ENCODE results near the gene TUBB.
"Not testable (repeated sequence)": the region's sequence is repeated elsewhere in the genome, so short reads cannot be mapped to it uniquely, and the experiment has no call there.

The TUBB gene

DNA sequence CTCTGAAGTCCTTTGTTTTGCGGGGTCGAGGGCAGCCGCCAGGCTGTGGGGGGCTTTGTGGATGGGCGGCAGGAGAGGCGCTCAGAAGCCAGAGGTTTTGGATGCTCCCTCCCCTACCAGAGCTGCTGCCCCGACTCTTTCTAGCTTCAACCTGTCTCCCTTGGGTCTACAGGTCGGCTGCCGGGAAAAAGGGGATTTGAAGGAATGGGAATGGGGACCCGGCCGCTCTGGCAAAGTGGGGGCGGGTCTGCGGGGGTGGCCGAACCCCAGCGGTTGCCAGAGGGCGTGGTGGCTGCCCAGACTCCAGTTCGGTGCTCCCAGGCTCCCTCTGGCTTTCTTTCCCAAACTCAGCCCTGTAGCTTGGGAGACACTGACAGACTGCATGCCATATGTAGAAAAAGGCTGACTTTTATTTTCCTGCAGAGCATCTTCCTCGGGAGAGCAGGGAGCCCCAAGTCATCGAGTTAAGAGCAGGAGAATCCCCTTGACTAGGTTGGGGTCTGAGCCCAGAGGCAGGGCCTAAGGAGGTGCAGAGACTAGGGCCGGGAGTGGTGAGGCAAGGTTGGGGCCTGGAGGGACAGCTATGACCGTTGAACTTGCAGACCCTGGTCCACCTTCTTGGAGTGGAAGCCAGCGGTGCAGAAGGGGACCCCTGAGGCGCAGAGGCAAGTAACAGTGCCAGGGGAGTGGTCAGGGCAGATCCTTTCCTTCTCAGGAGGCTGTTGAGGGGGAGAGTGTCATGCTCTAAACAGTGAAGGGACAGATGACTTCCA, 32.3 kb upstream of the TUBB start:
- DNase-seq (ENCODE audit: low read depth): no peak

DNA sequence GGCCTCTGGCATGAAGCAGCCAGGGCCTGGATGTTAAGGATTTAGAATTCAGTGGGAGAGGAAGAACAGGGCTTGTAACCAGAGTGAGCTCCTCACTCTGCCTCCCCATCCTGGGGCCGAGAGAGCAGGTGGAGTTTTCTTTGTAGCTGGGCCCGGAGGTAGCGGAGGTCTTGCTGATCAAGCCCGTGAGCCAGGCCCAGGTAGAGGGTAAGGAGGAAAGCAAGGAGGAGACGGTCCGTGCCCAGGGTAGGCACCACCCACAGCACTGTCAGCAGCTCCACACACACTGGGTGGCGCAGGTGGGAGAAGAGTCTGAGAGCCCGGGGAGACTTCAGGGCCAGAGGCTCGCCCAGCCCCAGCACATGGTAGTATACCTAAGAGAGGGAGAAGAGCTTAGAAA, 31.6 kb upstream of the TUBB start:
- no peak for DNase-seq (ENCODE audit: low read depth)

DNA sequence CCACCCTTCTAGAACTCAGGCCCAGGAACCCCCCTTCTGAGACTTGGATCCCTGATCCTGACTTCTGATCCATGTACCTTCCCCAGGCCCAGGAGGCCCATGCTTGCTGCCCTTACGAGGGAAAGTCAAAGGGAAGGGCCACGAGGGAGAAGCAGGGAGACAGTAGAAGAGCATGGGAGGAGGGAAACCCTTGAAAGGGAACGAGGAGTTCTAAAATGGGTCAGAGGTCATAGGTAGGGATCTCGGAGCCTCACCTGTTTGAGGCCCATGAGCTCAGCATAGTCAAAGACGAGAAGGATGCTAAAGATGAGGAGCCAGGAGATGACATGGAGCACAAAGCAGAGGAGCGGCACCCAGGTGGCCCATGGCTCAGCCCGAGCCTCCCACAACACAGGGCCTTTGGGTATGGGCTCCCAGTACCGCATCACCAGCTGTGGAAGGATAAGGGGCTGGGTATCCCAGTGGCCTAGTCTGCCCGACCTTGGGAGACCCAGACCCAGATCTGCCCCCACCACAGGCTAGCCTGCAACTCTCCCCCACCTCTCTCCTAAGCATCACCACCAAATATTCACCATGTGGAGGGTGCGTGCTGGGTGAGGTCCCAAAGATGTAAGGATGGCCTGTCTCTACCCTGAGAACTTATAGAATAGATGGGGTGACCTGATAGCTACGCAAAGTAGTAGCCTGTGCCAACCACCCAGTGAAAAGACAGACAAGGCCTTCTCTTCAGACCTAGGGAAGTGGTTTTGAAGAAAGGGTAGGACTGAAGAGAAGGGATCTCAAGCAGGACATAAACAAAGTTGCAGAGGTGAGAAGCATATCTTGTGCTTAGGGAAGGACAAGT, 30.9 kb upstream of the TUBB start:
- DNase-seq (ENCODE audit: low read depth): no peak

DNA sequence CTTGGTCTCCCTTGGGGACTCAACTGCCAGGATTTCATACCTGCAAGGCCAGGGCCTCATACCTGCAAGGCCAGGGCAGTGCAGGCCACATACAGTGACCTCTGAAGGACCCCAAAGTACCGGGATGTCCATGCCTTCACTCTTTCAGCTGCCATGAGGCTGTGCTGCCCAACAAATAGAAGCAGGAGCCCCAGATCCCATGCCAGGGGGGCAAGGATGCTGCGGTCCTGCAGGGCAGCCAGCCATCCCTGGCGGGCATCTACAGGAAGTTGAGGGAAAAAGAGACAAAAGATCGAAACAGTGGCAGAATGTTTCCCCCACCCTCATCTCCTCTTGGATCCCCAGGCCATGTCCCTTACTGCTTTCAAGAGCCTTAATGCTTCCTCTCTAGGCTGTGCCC, 30.2 kb upstream of the TUBB start:
- DNase-seq (ENCODE audit: low read depth): no peak

DNA sequence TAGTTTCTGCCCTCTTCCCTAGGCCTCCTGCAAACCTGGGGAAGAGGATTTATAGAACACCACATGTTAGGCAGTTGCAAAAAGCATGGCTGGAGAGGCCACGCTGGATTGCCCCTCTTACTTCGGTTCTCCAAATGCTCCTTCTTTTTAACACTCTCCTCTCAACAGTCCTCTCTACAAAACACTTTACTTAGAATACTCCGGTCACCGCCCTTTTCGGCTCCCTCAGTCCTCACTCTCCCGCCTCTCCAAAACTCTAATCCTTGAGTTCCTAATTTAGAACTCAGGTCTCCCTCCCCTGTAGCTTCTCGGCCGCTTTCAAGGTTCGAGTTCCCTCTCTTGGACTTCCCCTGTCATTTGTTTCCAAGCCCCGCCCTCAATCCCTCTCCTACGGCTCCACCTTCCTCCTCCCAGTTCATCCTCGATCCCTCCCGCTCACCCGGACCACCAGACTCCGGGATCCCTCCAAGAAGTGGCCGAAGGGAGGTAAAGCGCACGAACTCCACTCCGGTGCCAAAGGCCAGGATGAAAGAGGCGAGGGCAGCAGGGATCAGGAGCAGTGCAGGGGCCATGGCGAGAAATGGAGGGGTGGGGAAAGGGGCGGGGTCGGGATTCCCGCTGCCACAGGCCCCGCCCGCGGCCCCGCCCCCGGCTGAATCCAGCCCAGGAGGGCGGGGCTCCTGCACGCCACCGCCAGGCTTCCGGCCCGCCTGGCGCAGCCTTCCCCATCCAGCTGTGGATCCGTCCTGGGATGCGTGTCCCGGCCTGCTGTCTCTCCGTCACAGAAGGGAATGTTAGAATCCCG, 29.5 kb upstream of the TUBB start, which contains the start of gene NRM:
TSS of gene NRM (minus strand) at position 582 of the 805 bp plus-strand sequence. CDS start at position 572, 10 bp downstream.
- peak; percentile 69 for DNase-seq (ENCODE audit: low read depth)

DNA sequence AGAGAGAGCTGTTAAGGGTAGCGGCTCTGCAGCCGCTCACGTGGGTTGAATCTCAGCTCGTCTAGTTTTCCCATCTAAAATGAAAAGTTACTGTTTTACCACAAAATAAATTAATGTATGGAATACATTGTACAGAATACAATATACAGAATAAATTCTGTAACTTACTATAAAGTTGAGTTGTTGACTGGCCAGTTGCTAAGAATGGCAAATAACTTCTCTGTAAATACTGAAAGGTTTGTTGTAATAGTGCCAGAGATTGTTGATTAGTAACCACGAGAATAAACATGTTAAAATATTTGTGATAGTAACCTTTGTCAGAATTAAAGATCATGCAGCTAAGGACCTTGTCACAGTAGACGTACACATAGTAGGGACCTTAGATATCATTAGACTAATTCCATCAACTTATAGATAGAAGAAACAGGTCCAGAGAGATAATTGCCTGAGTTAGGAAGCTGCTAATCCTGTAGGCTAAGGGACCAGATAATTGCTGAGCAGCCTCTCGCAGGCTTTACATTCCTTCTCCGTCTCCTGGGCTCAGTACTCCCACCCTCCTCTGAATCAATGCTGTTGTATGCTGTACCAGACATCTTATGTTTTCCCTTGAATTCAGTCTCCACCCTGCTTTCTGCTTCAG, 28.8 kb upstream of the TUBB start:
- no peak for DNase-seq (ENCODE audit: low read depth)

DNA sequence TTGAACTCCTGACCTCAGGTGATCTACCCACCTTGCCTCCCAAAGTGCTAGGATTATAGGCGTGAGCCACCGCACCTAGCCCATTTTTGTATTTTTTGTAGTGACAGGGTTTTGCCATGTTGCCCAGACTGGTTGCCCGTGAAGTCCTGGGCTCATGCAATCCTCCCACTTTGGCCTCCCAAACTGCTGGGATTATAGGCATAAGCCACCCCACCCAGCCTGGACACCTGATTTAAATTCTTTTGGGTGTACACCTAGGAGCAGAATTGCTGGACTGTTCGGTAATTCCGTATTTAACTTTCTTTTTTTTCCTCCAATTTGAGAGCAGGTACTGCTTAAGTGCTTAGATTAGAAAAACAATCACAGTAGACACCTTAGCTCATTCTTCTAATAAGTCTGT, 23.7 kb upstream of the TUBB start:
- DNase-seq (ENCODE audit: low read depth): no peak

DNA sequence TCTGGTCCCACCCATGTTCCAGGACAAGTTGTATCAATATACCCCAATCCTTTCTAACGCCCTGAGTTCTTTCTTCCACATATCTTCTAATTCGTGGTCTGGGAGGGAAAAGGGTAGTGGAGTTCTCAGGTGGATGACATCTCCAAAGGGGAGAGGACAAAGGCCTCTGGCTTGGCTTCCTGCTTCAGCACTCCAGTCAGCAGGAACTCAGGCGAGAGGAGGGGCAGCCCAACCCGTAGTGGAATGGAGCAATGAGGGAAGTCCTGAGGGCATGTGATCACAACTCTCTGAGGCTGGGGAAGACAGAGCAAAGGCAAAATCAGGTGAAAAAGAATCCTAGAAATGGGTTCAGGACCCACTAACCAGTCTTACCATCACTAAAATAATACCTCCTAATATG, 19.8 kb upstream of the TUBB start:
- DNase-seq (ENCODE audit: low read depth): no peak

DNA sequence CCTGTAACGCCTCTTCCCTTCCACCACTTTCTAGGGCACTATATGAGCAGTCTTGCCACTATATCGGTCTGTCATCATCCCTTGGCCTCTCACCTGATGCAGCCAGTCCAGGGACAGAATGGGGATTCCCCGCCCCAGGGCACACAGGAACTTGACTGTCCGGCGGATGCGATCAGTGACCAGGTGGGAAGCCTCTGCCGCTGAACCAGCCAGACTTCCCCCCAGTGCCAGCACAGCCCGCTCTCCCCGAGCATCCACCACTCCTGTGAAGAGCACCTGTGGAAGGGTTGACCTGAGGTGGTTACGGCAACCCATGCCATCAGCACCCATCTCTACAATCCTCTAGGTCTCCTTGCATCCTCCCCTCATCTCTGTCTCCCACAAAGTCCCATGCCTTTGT, 17.1 kb upstream of the TUBB start:
- DNase-seq (ENCODE audit: low read depth): no peak

DNA sequence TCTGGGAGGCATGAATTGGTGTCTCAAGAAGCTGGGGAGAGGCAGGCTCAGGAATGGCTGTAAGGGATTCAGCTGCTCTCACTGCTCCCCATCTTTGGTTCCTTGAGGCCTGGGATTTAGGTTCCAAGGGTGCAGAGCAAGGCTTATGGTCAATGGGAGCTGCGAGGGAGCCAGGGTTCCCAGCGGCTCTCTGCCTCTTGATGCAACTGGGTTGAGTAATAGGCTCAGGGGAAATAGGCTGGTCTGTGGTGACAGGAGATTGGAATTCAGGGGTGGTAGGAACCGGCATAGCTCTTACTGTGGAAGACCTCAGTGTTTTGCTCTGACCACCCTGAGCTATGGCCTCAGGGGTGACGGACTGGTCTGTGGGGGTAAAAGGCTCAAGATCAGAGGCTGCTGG, 16.3 kb upstream of the TUBB start:
- DNase-seq (ENCODE audit: low read depth): no peak

DNA sequence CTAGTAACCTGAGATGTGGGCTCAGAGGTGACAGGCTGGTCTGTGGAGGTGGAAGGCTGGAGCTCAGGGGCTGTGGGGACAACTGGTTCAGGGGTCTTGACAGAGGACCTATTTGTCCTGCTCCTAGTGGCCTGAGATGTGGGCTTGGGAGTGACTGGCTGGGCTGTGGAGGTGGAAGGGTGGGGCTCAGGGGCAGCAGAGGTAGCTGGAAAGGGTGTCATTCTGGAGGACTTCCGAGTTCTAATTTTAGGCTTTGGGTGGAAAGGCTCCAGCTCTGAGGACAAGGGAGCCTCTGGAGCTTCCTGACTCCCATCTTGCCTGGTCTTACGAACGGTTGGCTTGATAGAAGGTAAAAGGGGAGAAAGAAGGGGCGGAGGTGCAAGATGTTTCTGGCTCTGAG, 14.5 kb upstream of the TUBB start:
- no peak for DNase-seq (ENCODE audit: low read depth)

DNA sequence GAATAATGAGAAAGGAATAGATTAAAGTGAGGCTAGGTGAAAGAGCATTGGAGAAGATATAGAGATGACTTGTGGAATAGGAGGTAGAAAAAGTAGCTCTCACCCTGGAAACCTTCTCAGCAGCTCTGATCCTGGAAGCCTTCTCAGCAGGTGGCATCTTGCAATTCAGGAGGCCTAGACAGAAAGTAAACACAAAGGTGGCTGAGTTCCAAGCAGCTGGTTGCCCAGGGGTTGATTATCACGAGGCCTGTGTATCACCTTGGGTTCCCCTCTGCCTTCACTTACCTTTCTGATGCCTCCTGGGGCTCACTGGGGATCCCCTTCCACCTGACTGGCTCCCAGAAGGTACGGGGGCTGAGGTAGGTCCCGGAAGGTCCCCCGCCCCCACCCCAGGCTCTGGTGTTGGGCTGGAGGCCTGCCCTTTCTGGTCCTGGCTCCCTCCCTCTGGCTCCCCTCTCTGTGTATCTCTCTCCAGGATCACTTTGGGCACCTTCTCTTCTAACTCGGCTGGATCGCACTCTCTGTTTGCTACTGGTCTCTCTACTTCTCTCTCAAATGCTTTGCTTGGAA, 12.8 kb upstream of the TUBB start:
- DNase-seq (ENCODE audit: low read depth): no peak

DNA sequence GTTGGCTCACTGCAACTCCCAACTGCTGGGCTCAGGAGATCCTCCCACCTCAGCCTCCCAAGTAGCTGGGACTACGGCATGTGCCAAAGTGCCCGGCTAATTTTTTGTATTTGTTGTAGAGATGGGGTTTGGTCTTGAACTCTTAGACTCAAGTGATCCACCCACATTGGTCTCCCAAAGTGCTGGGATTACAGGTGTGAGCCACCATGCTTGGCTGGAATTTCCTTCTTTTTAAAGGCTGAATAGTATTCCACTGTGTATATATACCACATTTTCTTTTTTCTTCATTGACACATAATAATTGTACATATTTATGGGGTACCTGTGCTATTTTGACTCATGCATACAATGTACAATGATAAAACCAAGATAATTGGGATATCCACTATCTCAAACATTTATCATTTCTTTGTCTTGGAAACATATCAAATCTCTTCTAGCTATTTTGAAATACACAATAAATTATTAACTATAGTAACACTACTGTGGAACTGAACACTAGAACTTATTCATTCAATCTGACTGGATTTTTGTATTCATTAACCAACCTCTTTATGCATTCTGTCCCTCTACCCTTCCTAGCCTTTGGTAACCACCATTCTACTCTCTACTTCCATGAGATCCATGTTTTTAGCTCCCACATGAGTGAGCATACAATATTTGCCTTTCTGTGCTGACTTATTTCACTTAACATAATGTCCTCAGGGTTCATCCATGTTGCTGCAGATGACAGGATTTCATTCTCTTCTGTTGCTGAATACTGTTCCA, 10.9 kb upstream of the TUBB start:
- DNase-seq (ENCODE audit: low read depth): no peak

DNA sequence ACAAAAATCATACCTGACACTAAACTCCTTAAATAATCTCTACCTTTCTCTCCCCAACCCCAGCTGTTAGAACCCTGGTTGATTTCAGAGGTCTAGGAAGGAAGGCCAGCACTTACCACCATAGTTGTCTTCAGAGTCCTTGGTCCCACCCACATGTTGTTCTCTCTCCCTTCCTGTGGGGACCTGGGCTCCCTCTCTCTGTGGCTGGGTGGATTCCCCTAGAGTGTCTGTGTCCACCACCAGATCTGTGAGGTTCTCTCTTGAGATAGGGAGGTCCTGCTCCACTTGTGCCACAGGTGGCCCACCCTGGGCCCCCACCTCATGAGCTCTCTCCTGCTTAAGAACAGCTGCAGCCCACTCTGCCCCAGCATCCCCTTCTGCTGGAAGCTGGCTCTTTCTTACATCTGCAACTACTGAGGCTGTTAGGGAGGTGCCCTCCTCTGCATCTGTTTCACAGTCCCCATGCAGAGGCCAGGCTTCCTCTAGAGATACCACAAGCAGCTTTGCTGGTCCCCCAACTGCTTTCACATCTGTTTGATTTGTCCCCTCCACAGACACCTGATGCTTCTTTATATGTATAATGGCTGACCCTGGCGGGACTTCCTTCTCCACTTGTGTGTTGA, 8.3 kb upstream of the TUBB start:
- no peak for DNase-seq (ENCODE audit: low read depth)

DNA sequence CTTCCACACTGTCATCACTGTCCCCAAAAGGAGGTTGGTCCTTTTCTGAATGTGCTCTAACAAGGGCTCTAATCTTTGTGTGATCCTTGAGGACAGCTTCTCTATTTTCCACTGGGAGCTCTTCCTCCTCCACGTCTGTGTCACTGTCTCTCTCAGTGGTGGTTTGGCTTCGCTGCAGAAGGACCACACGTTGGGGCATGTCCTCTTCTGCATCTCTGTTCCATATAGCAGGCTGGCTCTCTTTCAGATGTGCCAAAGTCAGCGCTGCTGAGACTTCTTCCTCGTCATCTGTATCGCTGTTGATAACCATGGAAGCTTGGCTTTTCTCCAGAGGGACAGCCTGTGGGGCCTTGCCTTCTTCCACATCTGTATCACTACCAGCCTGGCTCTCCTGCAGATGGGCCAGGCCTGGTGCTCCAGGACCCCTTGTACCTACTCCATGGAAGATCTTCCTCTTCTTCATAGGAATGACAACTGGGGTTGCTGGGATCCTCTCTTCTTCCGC, 7.7 kb upstream of the TUBB start:
- DNase-seq (ENCODE audit: low read depth): no peak

DNA sequence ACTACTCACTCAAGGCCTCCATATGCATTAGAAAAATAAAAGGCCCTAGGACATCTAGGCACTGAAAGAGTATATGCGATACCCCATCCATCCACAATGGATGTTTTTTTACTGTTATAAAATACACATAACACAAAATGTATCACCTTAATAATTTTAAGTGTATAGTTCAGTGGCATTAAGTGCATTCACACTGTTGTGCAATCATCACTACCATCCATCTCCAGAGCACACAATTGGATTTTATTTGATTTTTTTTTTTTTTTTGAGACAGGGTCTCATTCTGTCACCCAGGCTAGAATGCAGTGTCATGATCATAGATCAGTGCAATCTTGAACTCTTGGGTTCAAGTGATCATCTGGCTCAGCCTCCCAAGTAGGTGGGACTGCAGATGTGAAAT, 5.9 kb upstream of the TUBB start:
- no peak for DNase-seq (ENCODE audit: low read depth)

DNA sequence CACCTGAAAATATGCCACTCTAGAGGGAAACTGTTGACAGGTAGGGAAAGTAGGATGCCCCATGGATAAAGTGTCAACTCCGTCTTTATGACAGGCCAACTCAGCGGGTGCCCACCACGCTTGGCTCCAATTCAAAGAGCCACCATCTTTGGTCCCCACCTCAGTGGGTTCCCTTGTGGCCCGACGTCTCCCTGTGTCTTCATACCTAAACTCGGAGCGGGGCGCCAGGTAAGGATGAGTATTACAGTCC, 3.3 kb upstream of the TUBB start:
- no peak for DNase-seq (ENCODE audit: low read depth)

DNA sequence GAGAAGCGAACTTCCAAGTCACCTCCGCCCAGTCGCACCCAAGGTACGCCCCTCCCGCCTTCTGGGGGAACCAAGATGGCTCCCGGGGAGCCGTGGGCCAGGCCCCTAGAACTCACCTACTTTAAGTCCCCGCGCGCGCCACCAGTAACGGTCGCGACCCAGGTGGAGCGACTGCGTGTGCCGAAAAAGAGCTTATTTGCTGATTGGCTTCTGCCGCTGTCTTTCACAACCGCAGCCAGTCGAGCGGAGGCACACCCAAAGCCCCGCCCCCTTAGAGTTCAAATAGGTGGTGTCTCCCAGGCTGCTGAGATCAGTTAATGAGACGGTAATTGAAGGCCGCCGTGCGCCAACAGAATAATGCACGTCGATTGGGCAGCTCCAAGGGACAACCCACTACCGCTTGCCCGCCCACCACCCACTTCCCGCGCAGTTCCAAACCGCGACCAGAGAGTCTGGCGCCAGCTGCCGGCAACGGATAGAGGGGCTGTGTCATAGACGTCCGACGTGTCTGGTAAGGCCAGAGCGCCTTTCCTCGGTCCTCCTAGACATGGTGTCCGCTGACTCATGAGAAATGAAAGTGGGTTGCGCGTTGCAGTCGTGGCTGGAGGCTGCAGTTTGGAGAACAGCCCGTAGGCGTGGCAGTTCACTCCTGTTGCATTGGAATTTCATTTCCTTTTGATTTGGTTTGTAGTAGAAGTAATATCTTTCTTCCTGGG, 2.9 kb upstream of the TUBB start, which contains the start of gene MDC1:
TSS of gene MDC1 (minus strand) at position 153 of the 716 bp plus-strand sequence. CDS start 2,106 bp downstream, outside the sequence.
- peak; percentile 98 for DNase-seq (ENCODE audit: low read depth)

DNA sequence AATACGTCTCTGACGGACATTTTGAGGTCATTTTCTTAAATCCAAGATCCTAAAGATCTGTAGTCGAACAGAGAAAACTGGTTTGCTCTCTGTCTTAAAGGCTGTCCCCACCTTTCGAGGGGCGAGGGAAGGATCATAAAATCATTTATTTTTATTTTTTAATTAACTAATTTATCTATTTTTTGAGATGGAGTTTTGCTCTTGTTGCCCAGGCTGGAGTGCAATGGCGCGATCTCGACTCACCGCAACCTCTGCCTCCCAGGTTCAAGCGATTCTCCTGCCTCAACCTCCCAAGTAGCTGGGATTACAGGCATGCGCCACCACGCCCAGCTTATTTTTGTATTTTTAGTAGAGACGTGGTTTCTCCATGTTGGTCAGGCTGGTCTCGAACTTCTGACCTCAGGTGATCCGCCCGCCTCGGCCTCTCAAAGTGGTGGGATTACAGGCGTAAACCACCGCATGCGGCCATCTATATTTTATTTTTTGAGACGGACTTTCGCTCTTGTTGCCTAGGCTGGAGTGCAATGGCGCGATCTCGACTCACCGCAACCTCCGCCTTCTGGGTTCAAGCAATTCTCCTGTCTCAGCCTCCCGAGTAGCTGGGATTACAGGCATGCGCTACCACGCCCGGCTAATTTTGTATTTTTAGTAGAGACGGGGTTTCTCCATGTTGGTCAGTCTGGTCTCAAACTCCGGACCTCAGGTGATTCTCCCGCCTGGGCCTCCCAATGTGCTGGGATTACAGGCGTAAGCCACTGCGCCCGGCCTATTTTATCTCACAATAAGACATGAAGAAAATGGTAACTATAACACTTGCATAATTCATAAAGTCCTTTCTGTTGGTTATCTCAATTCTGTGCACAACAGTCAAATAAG, 2.1 kb upstream of the TUBB start:
- not testable (repeated sequence) for DNase-seq (ENCODE audit: low read depth)

Measured in stimulated activated CD8-positive, alpha-beta memory T cell treated with anti-CD3 and anti-CD28 coated beads, Interleukin-4, amount 100 ng/mL, for 24 hours (primary cell).